ENCODE data around the gene CDH13. TPM values are rescaled to one million over a fixed set of nuclear protein-coding genes. Genes with fewer than 3 reads are reported as not detected.

CDH13 gene
- total RNA-seq, 2 donors from 2014 or later = 2.4 to 6.3 TPM

- H3K4me1 ChIP-seq = no peaks in the 10 kb centered on the region
- intact Hi-C loops (cut with DNase I) = no loop called here
- no peaks in the 10 kb centered on the region for H3K9me3 ChIP-seq
- no peak for TF ChIP-seq CTCF (IDR thresholded peaks at IDR 0.05)
- no peak for DNase-seq
- no peak overlapping the region for H3K27ac ChIP-seq
- H3K27me3 ChIP-seq = no peaks in the 10 kb centered on the region
- no peaks in the 10 kb centered on the region for H3K36me3 ChIP-seq
- H3K9ac ChIP-seq (ENCODE audit: low read depth in 2 of 2, low read length in 2 of 2) = no peak overlapping the region
- no peak overlapping the region for H3K4me3 ChIP-seq
Measured at GRCh38 chr16:82643936-82644630, 17.3 kb downstream of the CDH13 start.

- H3K4me3 ChIP-seq = no peak overlapping the region
- H3K9ac ChIP-seq (ENCODE audit: low read depth in 2 of 2, low read length in 2 of 2) = no peak overlapping the region
- H3K9me3 ChIP-seq = no peaks in the 10 kb centered on the region
- no peak for TF ChIP-seq CTCF (IDR thresholded peaks at IDR 0.05)
- H3K27ac ChIP-seq = no peak overlapping the region
- no peaks in the 10 kb centered on the region for H3K36me3 ChIP-seq
- no peaks in the 10 kb centered on the region for H3K27me3 ChIP-seq
- DNase-seq = no peak
- H3K4me1 ChIP-seq = peaks cover 3% of the 10 kb centered on the region
- intact Hi-C loops (cut with DNase I) = no loop called here
Measured at GRCh38 chr16:82646504-82646903, 19.7 kb downstream of the CDH13 start.

- peaks cover 3% of the 10 kb centered on the region for H3K4me1 ChIP-seq
- no peak for DNase-seq
- no peaks in the 10 kb centered on the region for H3K36me3 ChIP-seq
- no peaks in the 10 kb centered on the region for H3K9me3 ChIP-seq
- H3K27me3 ChIP-seq = no peaks in the 10 kb centered on the region
- no peak overlapping the region for H3K27ac ChIP-seq
- H3K4me3 ChIP-seq = no peak overlapping the region
- H3K9ac ChIP-seq (ENCODE audit: low read depth in 2 of 2, low read length in 2 of 2) = no peak overlapping the region
- no peak for TF ChIP-seq CTCF (IDR thresholded peaks at IDR 0.05)
- intact Hi-C loops (cut with DNase I) = no loop called here
Measured at GRCh38 chr16:82649766-82650165, 23.0 kb downstream of the CDH13 start.

GRCh38 chr16:82650804-82651203 is 24.0 kb downstream of the CDH13 start:
- H3K4me3 ChIP-seq = no peak overlapping the region
- intact Hi-C loops (cut with DNase I) = no loop called here
- H3K27me3 ChIP-seq = no peaks in the 10 kb centered on the region
- H3K9me3 ChIP-seq = no peaks in the 10 kb centered on the region
- no peaks in the 10 kb centered on the region for H3K36me3 ChIP-seq
- no peak overlapping the region for H3K27ac ChIP-seq
- TF ChIP-seq CTCF (IDR thresholded peaks at IDR 0.05) = no peak
- peaks cover 3% of the 10 kb centered on the region for H3K4me1 ChIP-seq
- no peak for DNase-seq
- H3K9ac ChIP-seq (ENCODE audit: low read depth in 2 of 2, low read length in 2 of 2) = no peak overlapping the region

GRCh38 chr16:82651921-82652601 is 25.3 kb downstream of the CDH13 start:
- no peak for DNase-seq
- H3K27ac ChIP-seq = peak overlapping the region; percentile 0
- no peaks in the 10 kb centered on the region for H3K27me3 ChIP-seq
- intact Hi-C loops (cut with DNase I) = no loop called here
- no peaks in the 10 kb centered on the region for H3K36me3 ChIP-seq
- no peak overlapping the region for H3K4me3 ChIP-seq
- peaks cover 3% of the 10 kb centered on the region for H3K4me1 ChIP-seq
- TF ChIP-seq CTCF (IDR thresholded peaks at IDR 0.05) = no peak
- H3K9me3 ChIP-seq = no peaks in the 10 kb centered on the region
- H3K9ac ChIP-seq (ENCODE audit: low read depth in 2 of 2, low read length in 2 of 2) = no peak overlapping the region
